GM21786 (cell line): ENCODE results near the gene CAPN10.

Source experiments
- ATAC-seq: cut with Tn5 transposase; IDR thresholded peaks from one replicate; pipeline ENCODE4 v1.9.1; 2021; ENCODE audit not compliant: unreplicated experiment

The CAPN10 gene

GRCh38 chr2:240636563-240637115 is 50.1 kb downstream of the CAPN10 start:
- no peak for ATAC-seq

DNA sequence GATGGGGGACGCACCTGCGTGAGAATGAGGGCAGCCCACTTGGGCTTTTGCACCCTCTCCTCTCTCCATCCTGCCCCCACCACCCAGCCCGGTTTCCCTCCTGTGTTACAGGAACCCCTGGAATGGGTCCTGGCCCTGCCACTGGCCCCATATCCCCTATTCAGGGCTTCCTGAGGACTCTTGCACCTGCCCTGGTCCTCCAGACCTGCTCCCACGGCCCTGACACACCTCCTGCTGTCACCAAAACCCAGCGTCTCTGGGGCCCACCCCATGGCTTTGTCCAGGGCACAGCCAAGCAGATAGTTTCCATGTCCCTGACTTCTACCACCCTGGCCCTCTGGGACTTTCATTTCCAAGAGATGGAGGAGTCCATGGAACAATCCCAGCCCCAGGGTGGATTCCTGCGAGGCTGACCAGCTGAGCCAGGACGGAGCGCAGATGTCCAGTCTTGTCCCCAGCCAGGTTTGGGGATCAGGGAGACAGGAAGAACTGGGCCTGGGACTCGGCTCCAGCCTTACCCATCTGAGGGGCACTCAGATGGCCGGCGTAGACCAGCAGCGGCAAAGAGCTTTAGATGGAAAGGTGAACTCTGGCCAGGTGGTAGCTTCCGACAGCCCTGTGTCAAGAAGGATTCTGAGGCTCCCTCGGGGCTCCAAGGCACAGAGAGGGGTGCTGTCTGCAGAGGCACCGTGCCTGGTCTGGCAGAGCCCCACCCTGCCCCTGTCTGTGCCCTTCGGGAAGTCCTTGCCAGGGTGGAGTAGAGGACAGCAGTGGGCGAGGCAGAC is 50.8 kb downstream of the CAPN10 start:
- no peak for ATAC-seq

DNA sequence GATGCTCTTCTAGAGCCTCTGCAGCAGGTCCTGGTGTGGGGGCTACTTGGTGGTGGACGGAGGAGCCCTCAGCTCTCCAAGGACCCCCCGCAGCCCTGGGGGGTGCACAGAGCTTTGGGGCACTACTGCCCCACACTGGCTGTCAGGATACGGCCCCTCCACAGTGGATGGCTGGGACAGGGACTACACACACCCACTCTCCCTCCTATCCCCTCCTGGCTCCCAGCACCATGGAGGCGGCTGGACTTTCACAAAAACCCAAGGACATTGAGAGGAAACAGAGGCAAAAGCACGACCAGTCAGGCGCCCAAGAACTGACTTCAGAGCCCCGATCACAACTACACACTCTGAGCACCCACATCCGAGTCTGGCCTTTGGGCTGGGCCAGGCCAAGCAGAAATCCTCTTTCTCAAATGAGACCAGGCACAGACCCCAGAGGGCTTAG is 51.4 kb downstream of the CAPN10 start:
- no peak for ATAC-seq

DNA sequence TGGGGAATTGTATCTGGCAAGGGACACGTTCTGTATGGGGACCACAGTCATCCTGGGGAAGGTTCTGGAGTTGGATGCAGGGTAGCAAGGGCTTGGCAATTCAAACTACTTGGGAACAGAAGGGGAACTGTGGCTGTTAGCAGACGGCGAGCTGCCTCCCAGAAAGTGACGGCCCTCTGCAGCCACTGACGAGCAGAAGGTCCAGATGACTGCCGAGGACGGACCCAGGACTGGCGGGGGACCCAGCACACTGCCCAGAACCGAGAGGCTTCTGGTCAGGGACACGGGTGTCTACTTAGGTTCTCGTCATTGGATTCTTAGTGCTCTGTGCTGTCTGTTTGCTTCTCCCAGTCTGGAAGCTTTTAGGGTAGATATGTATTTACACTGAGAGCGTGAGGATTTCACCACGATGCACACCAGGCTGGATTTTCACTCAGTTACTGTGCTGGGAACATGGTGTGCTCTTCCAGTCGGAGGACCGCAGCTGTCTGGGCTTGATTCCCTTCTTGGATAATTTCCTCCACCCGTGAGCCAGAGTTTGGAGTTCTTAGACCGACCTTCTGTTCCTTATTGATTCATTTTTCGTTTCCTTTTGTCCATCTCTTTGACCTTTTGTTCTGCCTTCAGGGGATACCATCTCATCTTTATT is 52.1 kb downstream of the CAPN10 start:
- no peak for ATAC-seq

DNA sequence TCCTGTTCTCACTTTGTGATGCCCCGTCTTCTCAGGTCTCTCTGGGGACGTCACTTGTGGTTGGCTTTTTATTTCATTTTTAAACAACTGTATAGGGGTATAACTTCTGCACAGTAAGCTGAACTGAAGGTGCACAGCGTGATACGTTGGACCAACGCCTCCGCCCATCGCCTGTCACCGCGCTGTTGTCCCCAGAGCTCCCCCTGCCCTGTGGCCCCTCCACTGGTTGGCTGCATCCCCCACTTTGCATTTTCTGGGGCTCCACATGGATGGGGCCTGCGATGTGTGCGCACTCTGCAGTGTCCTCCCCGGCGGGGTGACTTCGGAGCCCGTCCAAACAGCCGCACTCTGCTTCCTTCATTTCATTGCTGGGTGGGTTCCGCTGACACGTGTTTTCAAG is 53.0 kb downstream of the CAPN10 start:
- ATAC-seq, result no peak

DNA sequence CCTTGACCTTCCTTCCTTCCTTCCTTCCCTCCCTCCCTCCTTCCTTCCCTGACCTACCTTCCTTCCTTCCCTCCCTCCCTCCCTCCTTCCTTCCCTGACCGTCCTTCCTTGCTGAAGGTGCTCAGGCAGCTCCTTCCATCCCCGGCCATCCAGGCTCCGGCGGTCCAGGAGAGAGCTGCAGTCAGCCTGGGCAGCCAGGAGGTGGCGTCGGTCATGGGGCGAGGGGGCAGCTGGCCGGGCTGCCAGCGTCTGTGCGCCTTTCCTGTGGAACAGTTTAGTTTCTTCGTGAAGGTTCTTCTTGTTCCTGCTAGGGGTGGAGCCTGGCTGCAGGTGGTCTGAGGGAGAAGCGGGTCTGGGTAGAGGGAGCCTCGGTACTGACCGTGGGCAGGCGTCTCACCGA is 54.4 kb downstream of the CAPN10 start:
- no peak for ATAC-seq

DNA sequence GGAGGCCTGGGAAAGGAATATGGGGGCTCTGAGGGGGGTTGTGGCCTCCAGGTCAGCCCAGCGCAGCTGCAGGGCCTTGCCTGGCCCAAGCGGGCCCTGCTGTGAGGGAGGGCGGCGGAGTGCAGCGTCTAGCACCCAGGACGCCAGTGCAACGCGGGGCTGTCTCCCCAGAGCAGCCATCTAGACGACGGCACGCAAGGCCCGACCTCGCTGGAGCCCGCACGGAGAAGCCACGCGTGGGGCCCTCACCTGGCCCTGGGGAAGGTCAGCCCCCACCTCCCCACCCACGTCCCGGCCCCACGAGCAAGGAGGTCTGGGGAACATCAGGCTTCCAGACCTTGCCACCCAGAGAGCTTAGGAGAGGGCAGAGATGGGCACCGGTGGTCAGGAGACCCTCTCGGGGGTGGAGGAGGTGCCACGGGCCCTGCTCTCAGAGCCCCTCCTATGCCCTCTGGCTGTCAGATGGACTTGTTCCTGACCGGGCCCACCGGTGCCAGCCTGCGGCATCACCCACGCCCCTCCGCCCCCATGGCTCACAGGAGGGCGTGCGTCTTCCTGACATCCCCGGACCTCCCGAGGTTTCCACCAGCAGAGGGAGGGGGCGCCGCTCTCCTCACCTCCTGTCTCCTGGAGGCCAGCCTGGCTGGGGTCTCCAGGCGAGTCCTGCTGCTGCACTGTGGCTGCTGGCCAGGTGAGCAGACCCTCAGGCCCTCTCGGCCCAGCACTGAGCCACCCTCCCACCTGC is 55.7 kb downstream of the CAPN10 start:
- no peak for ATAC-seq

DNA sequence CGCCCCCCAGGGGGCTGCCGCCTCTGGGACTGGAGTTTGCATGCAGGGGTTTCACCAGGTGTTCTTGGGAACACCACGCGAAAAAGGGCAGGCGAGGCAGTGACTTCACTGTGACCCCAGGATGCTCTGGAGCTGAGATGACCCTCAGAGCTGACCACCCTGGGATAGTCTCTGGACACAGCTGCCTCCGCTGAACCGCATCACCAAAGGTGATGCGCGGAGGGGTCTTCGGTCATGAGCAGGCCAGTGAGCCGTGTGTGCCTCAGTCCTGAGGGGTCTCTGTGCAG is 56.2 kb downstream of the CAPN10 start:
- ATAC-seq, result no peak

DNA sequence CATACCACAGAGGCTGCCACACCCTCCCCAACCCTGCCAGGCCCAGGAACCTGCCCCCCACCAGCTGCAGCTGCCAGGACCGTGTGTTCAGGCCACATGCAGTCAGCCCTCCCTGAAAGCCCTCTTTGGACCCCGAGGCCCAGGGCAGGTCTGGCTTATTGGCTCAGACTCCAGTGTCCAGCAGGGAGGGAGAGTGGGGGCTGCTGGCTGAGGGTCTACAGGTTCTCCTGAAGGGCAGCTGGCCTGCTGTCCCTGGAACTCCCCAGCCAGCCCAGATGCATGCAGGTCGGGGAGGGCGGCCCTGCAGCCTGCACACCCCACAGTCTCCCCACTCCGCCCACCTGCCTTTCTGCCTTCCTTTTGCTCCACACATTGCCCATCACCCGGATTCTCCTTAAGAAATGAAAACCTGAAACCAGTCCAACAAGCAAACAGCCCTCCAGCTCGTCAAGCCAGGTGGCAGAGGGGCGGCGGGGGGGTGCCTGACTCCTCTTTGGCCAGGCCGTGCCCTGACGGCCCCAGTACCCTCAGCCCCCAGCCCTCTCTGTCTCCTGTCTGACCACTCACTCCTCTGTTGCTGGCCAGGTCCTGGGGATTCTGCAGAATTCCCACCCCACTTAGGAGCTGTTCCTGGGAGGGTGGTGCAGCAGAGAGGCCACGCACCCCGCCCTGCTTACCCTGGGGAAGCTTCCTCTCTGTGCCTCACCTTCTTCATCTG is 56.7 kb downstream of the CAPN10 start:
- no peak for ATAC-seq

- ATAC-seq, result no peak
These were observed 57.2 kb downstream of the CAPN10 start for GRCh38 chr2:240643811-240644150.

GRCh38 chr2:240644171-240644651 is 57.7 kb downstream of the CAPN10 start:
- ATAC-seq, result no peak

GRCh38 chr2:240644859-240645301 is 58.3 kb downstream of the CAPN10 start:
- no peak for ATAC-seq

- no peak for ATAC-seq
These were observed 58.8 kb downstream of the CAPN10 start for GRCh38 chr2:240645346-240645745.

DNA sequence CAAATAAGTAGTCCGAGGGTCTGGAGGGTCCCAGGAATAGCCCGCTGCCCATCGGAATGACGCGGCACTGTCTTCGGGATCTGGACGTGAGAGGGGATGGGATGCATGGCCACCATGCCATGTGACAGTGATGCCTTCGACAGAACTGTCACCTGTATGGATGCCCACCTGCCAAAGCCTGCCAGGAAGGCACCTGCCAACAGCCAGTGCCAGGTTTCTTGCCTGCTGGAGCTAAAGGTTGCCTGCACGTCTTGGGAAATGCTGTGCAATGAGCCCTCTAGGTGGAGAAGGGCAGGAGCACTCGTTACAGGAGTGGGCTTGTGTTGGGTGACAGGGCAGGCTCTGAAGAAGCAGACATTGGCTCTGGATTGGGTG is 59.3 kb downstream of the CAPN10 start:
- no peak for ATAC-seq

DNA sequence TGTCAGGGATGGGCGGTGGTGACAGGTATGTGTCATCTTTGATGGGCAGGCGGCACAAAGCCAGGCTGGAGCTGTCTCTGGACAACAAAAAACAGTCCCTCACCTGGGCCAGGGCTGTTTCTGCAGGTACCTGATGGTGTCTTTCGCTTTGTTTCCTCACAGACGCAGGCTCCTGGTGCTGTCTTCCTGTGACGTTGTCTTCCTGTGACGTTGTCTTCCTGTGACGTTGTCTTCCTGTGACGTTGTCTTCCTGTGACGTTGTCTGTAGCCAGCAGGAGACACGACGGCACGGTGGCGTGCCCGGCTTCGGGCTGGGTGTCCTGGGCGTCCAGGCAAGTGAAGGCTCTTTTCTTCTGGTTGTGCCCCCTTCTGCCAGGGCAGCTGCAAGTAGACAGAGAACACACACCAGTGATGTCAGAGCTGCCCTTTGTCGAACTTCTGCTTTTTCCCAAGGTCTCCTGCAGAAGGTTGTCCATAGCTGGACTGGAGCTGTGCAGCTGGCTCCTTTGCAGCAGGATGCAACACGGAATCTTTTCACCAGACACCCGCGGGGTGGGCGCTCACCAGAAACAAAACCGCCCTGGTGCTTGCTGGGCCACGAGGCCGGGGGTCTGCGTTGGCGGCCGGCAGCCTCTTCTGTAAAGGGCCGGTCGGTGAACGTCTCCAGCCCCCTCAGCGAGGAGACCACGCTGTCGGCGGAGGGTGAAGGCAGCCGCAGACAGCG is 59.8 kb downstream of the CAPN10 start:
- ATAC-seq, result no peak

GRCh38 chr2:240646900-240647502 is 60.5 kb downstream of the CAPN10 start:
- no peak for ATAC-seq

GRCh38 chr2:240647503-240648154 is 61.1 kb downstream of the CAPN10 start:
- no peak for ATAC-seq

GRCh38 chr2:240648155-240648649 is 61.7 kb downstream of the CAPN10 start:
- ATAC-seq, result no peak
